Gastrocnemius medialis (tissue), 4 donors: ENCODE data around the gene ZNF91. TPM values are rescaled to one million over a fixed set of nuclear protein-coding genes. Genes with fewer than 3 reads are reported as not detected.

Experiments
- ATAC-seq, 2 donors: fragments of 150-250 bp; one replicate each; pipeline ENCODE4 v1.9.1; 2016
- DNase-seq, 2 donors: peaks; one replicate each; pipeline ENCODE4 v3.0.0-alpha.2; 2019
- H3K27ac ChIP-seq, 4 donors: fragments of 200-600 bp; sonication (generic); 1 replicate in 1 of 4; 2 replicates in 3 of 4; pipeline ENCODE4 v1.5.1; 2016 to 2018; ENCODE audit warnings: mild to moderate bottlenecking in 2 of 4, moderate library complexity in 1 of 4
- H3K27me3 ChIP-seq, 3 donors: fragments of 200-600 bp; sonication (generic) in 2 of 3; 1 replicate in 1 of 3; 2 replicates in 2 of 3; pipeline versions ENCODE4 v1.5.1 to v1.6.0; 2016 to 2019; ENCODE audit warnings: mild to moderate bottlenecking in 1 of 3, moderate library complexity in 1 of 3
- H3K36me3 ChIP-seq, 2 donors: fragments of 200-600 bp; sonication (generic) in 1 of 2; one replicate each; pipeline ENCODE4 v1.5.1; 2017 to 2018
- H3K4me1 ChIP-seq, 2 donors: fragments of 200-600 bp; sonication (generic) in 1 of 2; one replicate each; pipeline ENCODE4 v1.5.1; 2016 to 2017; ENCODE audit warnings: mild to moderate bottlenecking in 2 of 2
- H3K4me3 ChIP-seq, 4 donors: fragments of 200-600 bp; sonication (generic) in 3 of 4; 1 replicate in 1 of 4; 2 replicates in 3 of 4; pipeline ENCODE4 v1.5.1; 2016 to 2019; ENCODE audit warnings: mild to moderate bottlenecking in 2 of 4
- H3K9me3 ChIP-seq, 3 donors: fragments of 200-600 bp; sonication (generic) in 2 of 3; 1 replicate in 1 of 3; 2 replicates in 2 of 3; pipeline ENCODE4 v1.5.1; 2016 to 2019
- CTCF ChIP-seq, 5 experiments: fragments of 450-650 bp in 3 of 5; fragments of 200-600 bp in 2 of 5; sonication (generic) in 2 of 5; IDR thresholded peaks in 4 of 5; conservative IDR thresholded peaks in 1 of 5; 1 replicate in 4 of 5; 2 replicates in 1 of 5; pipeline ENCODE4 v1.5.1; 2016 to 2019; ENCODE audit warnings: antibody characterized with exemption in 5 of 5, mild to moderate bottlenecking in 3 of 5, moderate library complexity in 3 of 5
- POLR2A ChIP-seq, 2 donors: fragments of 450-650 bp; IDR thresholded peaks; one replicate each; pipeline ENCODE4 v1.6.1; 2017; ENCODE audit warnings: antibody characterized with exemption in 2 of 2, mild to moderate bottlenecking in 2 of 2, moderate library complexity in 2 of 2
- in situ Hi-C, 4 donors: fragments of 200-750 bp; cut with MboI; loops; one replicate each; pipeline versions ENCODE4 v1.15.0 to v1.8.0; 2017; ENCODE audit warnings: low sequenced_read_pairs in 4 of 4
- intact Hi-C: fragments of 100-400 bp; cut with DNase I; formaldehyde crosslinking; loops from one replicate; pipeline ENCODE4 v1.15.1; 2023; ENCODE audit warnings: low total_unique reads
- total RNA-seq, 4 donors: library from RNA; depleted of rRNA; stranded (reverse); fragments of >200 nt; gene quantifications; one replicate each; pipeline versions ENCODE4 v1.1.0 to v1.2.3, GENCODE V29; 2016

ZNF91 gene
- total RNA-seq, 4 donors from 2014 or later, result 44.3 to 71.1 (median 59.0) TPM

GRCh38 chr19:23403581-23404324 lies 8.5 kb upstream of the ZNF91 start:
- Histone ChIP-seq H3K4me3 (no peak overlapping the region), H3K4me1 (no peaks in the 10 kb centered on the region), H3K36me3 (no peaks in the 10 kb centered on the region), H3K9me3 (no peaks in the 10 kb centered on the region), H3K27ac (no peak overlapping the region), H3K27me3 (no peaks in the 10 kb centered on the region)
- DNase-seq (no peak), ATAC-seq (no peak)
- in situ Hi-C loops (no loop called here), intact Hi-C loops (no loop called here)
- TF ChIP-seq POLR2A (IDR thresholded peaks at IDR 0.05), result no peak
- TF ChIP-seq CTCF (IDR thresholded peaks at IDR 0.05 in 4 of 5, conservative IDR thresholded peaks at IDR 0.05 in 1 of 5), result no peak

- ATAC-seq (no peak), DNase-seq (no peak)
- Histone ChIP-seq H3K9me3 (no peaks in the 10 kb centered on the region), H3K27ac (no peak overlapping the region), H3K4me1 (no peaks in the 10 kb centered on the region), H3K27me3 (no peaks in the 10 kb centered on the region), H3K36me3 (no peaks in the 10 kb centered on the region), H3K4me3 (no peak overlapping the region)
- intact Hi-C loops (no loop called here), in situ Hi-C loops (no loop called here)
- no peak for TF ChIP-seq CTCF (IDR thresholded peaks at IDR 0.05 in 4 of 5, conservative IDR thresholded peaks at IDR 0.05 in 1 of 5)
- TF ChIP-seq POLR2A (IDR thresholded peaks at IDR 0.05), result no peak
Observed at GRCh38 chr19:23403052-23403451, 7.8 kb upstream of the ZNF91 start.

GRCh38 chr19:23402388-23402787 lies 7.1 kb upstream of the ZNF91 start:
- DNase-seq (no peak), ATAC-seq (no peak)
- H3K9me3 ChIP-seq, result no peaks in the 10 kb centered on the region
- H3K4me1 ChIP-seq, result no peaks in the 10 kb centered on the region
- intact Hi-C loops (no loop called here), in situ Hi-C loops (no loop called here)
- no peak overlapping the region for H3K4me3 ChIP-seq
- TF ChIP-seq POLR2A (IDR thresholded peaks at IDR 0.05) (no peak), CTCF (IDR thresholded peaks at IDR 0.05 in 4 of 5, conservative IDR thresholded peaks at IDR 0.05 in 1 of 5) (no peak)
- H3K27ac ChIP-seq, result no peak overlapping the region
- H3K36me3 ChIP-seq, result no peaks in the 10 kb centered on the region
- H3K27me3 ChIP-seq, result no peaks in the 10 kb centered on the region

- H3K4me3 ChIP-seq, result no peak overlapping the region
- DNase-seq, result no peak
- no peaks in the 10 kb centered on the region for H3K9me3 ChIP-seq
- TF ChIP-seq POLR2A (IDR thresholded peaks at IDR 0.05), result no peak
- no peak for TF ChIP-seq CTCF (IDR thresholded peaks at IDR 0.05 in 4 of 5, conservative IDR thresholded peaks at IDR 0.05 in 1 of 5)
- H3K27ac ChIP-seq, result no peak overlapping the region
- ATAC-seq, result no peak
- intact Hi-C loops, result no loop called here
- H3K36me3 ChIP-seq, result no peaks in the 10 kb centered on the region
- in situ Hi-C loops, result no loop called here
- H3K4me1 ChIP-seq, result peaks cover 0 to under 1% of the 10 kb centered on the region in 2 donors
- H3K27me3 ChIP-seq, result no peaks in the 10 kb centered on the region
Observed at GRCh38 chr19:23401086-23401610, 5.9 kb upstream of the ZNF91 start.
